GM18508 (cell line): ENCODE data around the gene SSTR4.

Experiments used
- ATAC-seq: cut with Tn5 transposase; IDR thresholded peaks from one replicate; pipeline ENCODE4 v1.9.1; 2021; ENCODE audit warnings: moderate number of reproducible peaks; ENCODE audit not compliant: insufficient read depth, unreplicated experiment

The SSTR4 gene

GRCh38 chr20:23039885-23040508 is 4.9 kb downstream of the SSTR4 start:
- ATAC-seq = no peak

- ATAC-seq = no peak
These were observed 7.2 kb downstream of the SSTR4 start for GRCh38 chr20:23042270-23042669.

- no peak for ATAC-seq
These were observed 8.3 kb downstream of the SSTR4 start for GRCh38 chr20:23043376-23043775.

GRCh38 chr20:23046431-23046830 is 11.3 kb downstream of the SSTR4 start:
- no peak for ATAC-seq

GRCh38 chr20:23047001-23047737 is 12.1 kb downstream of the SSTR4 start:
- ATAC-seq = no peak

- no peak for ATAC-seq
These were observed 12.7 kb downstream of the SSTR4 start for GRCh38 chr20:23047738-23048214.

GRCh38 chr20:23048283-23049200 is 13.4 kb downstream of the SSTR4 start:
- ATAC-seq = no peak

GRCh38 chr20:23049201-23050075 is 14.3 kb downstream of the SSTR4 start, which contains the start of gene THBD:
Gene THBD (minus strand): TSS chr20:23049672. CDS start chr20:23049504, 168 bp downstream.
- ATAC-seq = no peak

- ATAC-seq = no peak
These were observed 15.1 kb downstream of the SSTR4 start for GRCh38 chr20:23050076-23050838.

GRCh38 chr20:23050847-23051627 is 15.9 kb downstream of the SSTR4 start:
- no peak for ATAC-seq

- no peak for ATAC-seq
These were observed 17.8 kb downstream of the SSTR4 start for GRCh38 chr20:23052904-23053303.

GRCh38 chr20:23058240-23058639 is 23.1 kb downstream of the SSTR4 start:
- no peak for ATAC-seq

GRCh38 chr20:23059001-23059400 is 23.9 kb downstream of the SSTR4 start:
- ATAC-seq = no peak

GRCh38 chr20:23059846-23060245 is 24.7 kb downstream of the SSTR4 start:
- no peak for ATAC-seq

- no peak for ATAC-seq
These were observed 25.5 kb downstream of the SSTR4 start for GRCh38 chr20:23060629-23061028.

GRCh38 chr20:23061262-23061661 is 26.1 kb downstream of the SSTR4 start:
- ATAC-seq = no peak

GRCh38 chr20:23061734-23062561 is 26.8 kb downstream of the SSTR4 start:
- ATAC-seq = no peak
